A673 (cell line): ENCODE data around the gene CRIP1.

Experiments used
- EZH2 ChIP-seq: fragments of 200-600 bp; sonication (generic); IDR thresholded peaks from 2 replicates; pipeline ENCODE4 v1.6.1; 2017; ENCODE audit warnings: borderline replicate concordance, low read depth, mild to moderate bottlenecking, mixed read lengths, antibody characterized with exemption, low read length; ENCODE audit not compliant: poor library complexity, severe bottlenecking
- TF ChIP-seq, protein P1 (sequence below): fragments of 300-800, 200-600 bp; sonication (generic); conservative IDR thresholded peaks from 2 replicates; pipeline ENCODE4 v1.5.1; 2017; ENCODE audit warnings: low read depth, mild to moderate bottlenecking, antibody characterized with exemption, low read length, moderate library complexity, mixed read lengths

DNA sequence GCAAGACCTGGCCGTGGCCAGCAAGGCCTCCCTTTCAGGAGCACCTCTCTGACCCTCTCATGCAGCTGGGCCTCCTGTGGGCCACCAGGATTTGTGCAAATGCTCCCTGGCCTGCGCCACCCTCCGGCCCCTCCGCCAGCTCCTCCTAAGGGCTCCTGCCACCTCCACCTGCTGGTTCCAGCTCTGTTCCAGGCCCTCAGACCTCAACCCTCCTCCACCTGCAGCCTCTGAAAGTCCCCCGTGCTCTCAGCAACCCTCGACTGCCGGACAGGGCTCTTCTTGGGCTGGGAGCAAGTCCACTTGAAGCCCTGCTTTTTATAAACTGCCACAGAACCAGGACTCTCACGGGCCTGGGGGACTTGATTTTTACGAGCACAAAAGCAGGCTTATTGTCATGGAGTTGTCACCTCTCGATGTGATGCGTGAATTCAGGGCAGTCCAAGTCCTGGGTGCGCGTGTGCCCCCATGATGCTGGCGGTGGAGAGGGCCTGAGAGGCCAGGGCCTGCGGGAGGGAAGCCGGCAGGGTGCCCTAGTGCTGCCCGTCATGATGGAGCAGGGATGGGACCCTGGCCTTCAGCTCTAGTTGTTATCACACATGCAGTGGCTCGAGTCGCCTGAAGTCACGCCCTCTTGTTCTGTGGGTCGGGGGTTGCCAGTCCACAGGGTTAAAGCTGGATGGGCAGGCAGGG lies 13.5 kb downstream of the CRIP1 start:
- TF ChIP-seq, protein P1, sequence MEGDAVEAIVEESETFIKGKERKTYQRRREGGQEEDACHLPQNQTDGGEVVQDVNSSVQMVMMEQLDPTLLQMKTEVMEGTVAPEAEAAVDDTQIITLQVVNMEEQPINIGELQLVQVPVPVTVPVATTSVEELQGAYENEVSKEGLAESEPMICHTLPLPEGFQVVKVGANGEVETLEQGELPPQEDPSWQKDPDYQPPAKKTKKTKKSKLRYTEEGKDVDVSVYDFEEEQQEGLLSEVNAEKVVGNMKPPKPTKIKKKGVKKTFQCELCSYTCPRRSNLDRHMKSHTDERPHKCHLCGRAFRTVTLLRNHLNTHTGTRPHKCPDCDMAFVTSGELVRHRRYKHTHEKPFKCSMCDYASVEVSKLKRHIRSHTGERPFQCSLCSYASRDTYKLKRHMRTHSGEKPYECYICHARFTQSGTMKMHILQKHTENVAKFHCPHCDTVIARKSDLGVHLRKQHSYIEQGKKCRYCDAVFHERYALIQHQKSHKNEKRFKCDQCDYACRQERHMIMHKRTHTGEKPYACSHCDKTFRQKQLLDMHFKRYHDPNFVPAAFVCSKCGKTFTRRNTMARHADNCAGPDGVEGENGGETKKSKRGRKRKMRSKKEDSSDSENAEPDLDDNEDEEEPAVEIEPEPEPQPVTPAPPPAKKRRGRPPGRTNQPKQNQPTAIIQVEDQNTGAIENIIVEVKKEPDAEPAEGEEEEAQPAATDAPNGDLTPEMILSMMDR: no peak
- TF ChIP-seq EZH2: no peak
